GM12878 (cell line): Measurements from ENCODE around the gene ATP6V1A. TPM values are rescaled to one million over a fixed set of nuclear protein-coding genes. Genes with fewer than 3 reads are reported as not detected.

Experiments used
- ASH2L ChIP-seq: fragments of 300-600, 200-600 bp; sonication (generic); IDR thresholded peaks from 2 replicates; pipeline ENCODE4 v1.6.1; 2017; ENCODE audit warnings: low read depth, mild to moderate bottlenecking, borderline replicate concordance
- ATF7 ChIP-seq: fragments of 450-650 bp; IDR thresholded peaks from 2 replicates; pipeline ENCODE4 v1.6.1; 2016; ENCODE audit warnings: low read depth, mild to moderate bottlenecking
- BCL3 ChIP-seq: IDR thresholded peaks from 2 replicates; pipeline ENCODE4 v1.6.1; 2011; ENCODE audit warnings: borderline replicate concordance, low read depth, mild to moderate bottlenecking, moderate library complexity, low read length; ENCODE audit not compliant: insufficient read depth, poor library complexity, severe bottlenecking
- BHLHE40 ChIP-seq, 2 experiments: fragments of 450-650 bp in 1 of 2; IDR thresholded peaks; 2 replicates each; pipeline ENCODE4 v1.6.1; 2011 to 2017; ENCODE audit warnings: low read depth in 2 of 2, borderline replicate concordance in 1 of 2, improper control_type of control experiment in 1 of 2, low read length in 1 of 2, mild to moderate bottlenecking in 1 of 2
- BMI1 ChIP-seq: fragments of 450-650 bp; IDR thresholded peaks from 2 replicates; pipeline ENCODE4 v1.6.1; 2016; ENCODE audit warnings: mild to moderate bottlenecking, moderate library complexity, borderline replicate concordance
- GATAD2B ChIP-seq: fragments of 450-650 bp; conservative IDR thresholded peaks from 2 replicates; pipeline ENCODE4 v1.6.1; 2017; ENCODE audit warnings: low read depth, mild to moderate bottlenecking, moderate library complexity
- MYC ChIP-seq: IDR thresholded peaks from 2 replicates; pipeline ENCODE4 v1.6.1; 2011; ENCODE audit warnings: mild to moderate bottlenecking, low read length, moderate library complexity, inconsistent platforms; ENCODE audit not compliant: insufficient read depth, insufficient replicate concordance, insufficient read length, severe bottlenecking
- NBN ChIP-seq: fragments of 450-650 bp; IDR thresholded peaks from 2 replicates; pipeline ENCODE4 v1.6.1; 2016
- NFIC ChIP-seq: IDR thresholded peaks from 2 replicates; pipeline ENCODE4 v1.6.1; 2012; ENCODE audit warnings: low read depth, mild to moderate bottlenecking, inconsistent platforms, low read length, moderate library complexity
- POLR2AphosphoS5 ChIP-seq: IDR thresholded peaks from 2 replicates; pipeline ENCODE4 v1.6.1; 2011; ENCODE audit warnings: mild to moderate bottlenecking, low read length, inconsistent platforms
- REST ChIP-seq: IDR thresholded peaks from 2 replicates; pipeline ENCODE4 v1.6.1; 2012; ENCODE audit warnings: mild to moderate bottlenecking, low read depth, low read length
- RUNX3 ChIP-seq: IDR thresholded peaks from 2 replicates; pipeline ENCODE4 v1.6.1; 2012; ENCODE audit warnings: low read length, inconsistent platforms
- SKIL ChIP-seq: fragments of 450-650 bp; IDR thresholded peaks from 2 replicates; pipeline ENCODE4 v1.6.1; 2017; ENCODE audit warnings: mild to moderate bottlenecking, low read depth, inconsistent platforms; ENCODE audit not compliant: poor library complexity, severe bottlenecking
- SREBF1 ChIP-seq: IDR thresholded peaks from 2 replicates; pipeline ENCODE4 v1.6.1; 2012; ENCODE audit warnings: mild to moderate bottlenecking, low read length
- ZSCAN29 ChIP-seq: fragments of 450-650 bp; IDR thresholded peaks from 2 replicates; pipeline ENCODE4 v1.6.1; 2017; ENCODE audit warnings: mild to moderate bottlenecking, moderate library complexity
- ZZZ3 ChIP-seq: IDR thresholded peaks from 2 replicates; pipeline ENCODE4 v1.6.1; 2011; ENCODE audit warnings: low read depth; ENCODE audit not compliant: control insufficient read depth, insufficient read length
- polyA plus RNA-seq, 11 experiments: library from polyadenylated mRNA; depleted of rRNA in 4 of 11; unstranded in 6 of 11; stranded (reverse) in 5 of 11; fragments of >200 nt; fragmentation: Nextera tagmentation in 4 of 11; fragmentation: Illumina TruSeq in 1 of 11; extraction: Ambion mirVana in 4 of 11; extraction: Trizol in 1 of 11; gene quantifications; 1 replicate in 1 of 11; 2 replicates in 10 of 11; pipeline versions ENCODE4 v1.2.1 to v1.2.3, GENCODE V29; 2011 to 2016; ENCODE audit warnings: inconsistent platforms in 2 of 11, missing spikeins in 2 of 11, low read depth in 1 of 11
- total RNA-seq, 4 experiments: library from RNA; depleted of rRNA in 3 of 4; stranded (reverse); fragments of >200 nt in 3 of 4; fragmentation: Illumina TruSeq in 1 of 4; extraction: Trizol in 1 of 4; gene quantifications; 2 replicates each; pipeline versions ENCODE4 v1.2.1 to v1.2.3, GENCODE V29; 2013 to 2021

ATP6V1A gene
- total and polyA plus RNA-seq, 10 of the 15 experiments (the other 5 are each of a cell fraction or from before 2014, with no cell fraction given): 22.4 to 65.8 (median 47.7) TPM

- TF ChIP-seq SKIL: no peak
- TF ChIP-seq BCL3: no peak
- no peak for TF ChIP-seq BMI1
- peak; percentile 39 for TF ChIP-seq NBN
- peak; percentile 91 for TF ChIP-seq RUNX3
- peak; percentile 38; the same call in 1 of the 2 replicates for TF ChIP-seq NFIC
- no peak for TF ChIP-seq MYC
- no peak for TF ChIP-seq ASH2L
- TF ChIP-seq ATF7: peak; percentile 20; the same call in 1 of the 2 replicates
- TF ChIP-seq POLR2AphosphoS5: no peak
- peak in 1 of 2 experiments; percentile 46; a peak in 1 of 4 replicates for TF ChIP-seq BHLHE40 (IDR thresholded peaks at IDR 0.05; ENCODE audit: borderline replicate concordance in 1 of 2, low read depth in 2 of 2, low read length in 1 of 2)
- TF ChIP-seq ZSCAN29: no peak
- no peak for TF ChIP-seq GATAD2B
- no peak for TF ChIP-seq ZZZ3
- TF ChIP-seq REST: 0 out of 2 replicates have a peak, but pooled peaks have one; percentile 19
- no peak for TF ChIP-seq SREBF1
- TF ChIP-seq, all 136 proteins: peak for 17
Observed at GRCh38 chr3:113747283-113748046, 630 bp downstream of the ATP6V1A start (continued).
